H9 (cell line): ENCODE measurements around the gene GPHN. TPM values are rescaled to one million over a fixed set of nuclear protein-coding genes. Genes with fewer than 3 reads are reported as not detected.

Source experiments
- DNase-seq: peaks from one replicate; pipeline ENCODE4 v3.0.0-alpha.2; 2017
- H2AFZ ChIP-seq: one replicate; pipeline ENCODE4 v1.6.1; 2013; ENCODE audit warnings: mild to moderate bottlenecking, low read length, control low read depth, moderate library complexity
- H2AK5ac ChIP-seq: 2 replicates; pipeline ENCODE4 v1.6.1; 2013; ENCODE audit warnings: low read length, control low read depth, mixed read lengths; ENCODE audit not compliant: insufficient read length
- H2BK120ac ChIP-seq: one replicate; pipeline ENCODE4 v1.6.1; 2013; ENCODE audit warnings: low read depth, mild to moderate bottlenecking, low read length, control low read depth, inconsistent platforms; ENCODE audit not compliant: poor library complexity, severe bottlenecking
- H2BK12ac ChIP-seq: 2 replicates; pipeline ENCODE4 v1.6.1; 2013; ENCODE audit warnings: low read length, control low read depth, mixed read lengths, low read depth; ENCODE audit not compliant: insufficient read length
- H2BK15ac ChIP-seq: 2 replicates; pipeline ENCODE4 v1.6.1; 2013; ENCODE audit warnings: low read depth, low read length, control low read depth
- H2BK20ac ChIP-seq: one replicate; pipeline ENCODE4 v1.6.1; 2013; ENCODE audit warnings: low read depth, mild to moderate bottlenecking, low read length, control low read depth, inconsistent platforms; ENCODE audit not compliant: poor library complexity, severe bottlenecking
- H2BK5ac ChIP-seq: 2 replicates; pipeline ENCODE4 v1.6.1; 2013; ENCODE audit warnings: low read length, control low read depth, mixed read lengths; ENCODE audit not compliant: insufficient read length
- H3K14ac ChIP-seq: 2 replicates; pipeline ENCODE4 v1.6.1; 2013; ENCODE audit warnings: low read length, control low read depth; ENCODE audit not compliant: insufficient read depth
- H3K18ac ChIP-seq: 2 replicates; pipeline ENCODE4 v1.6.1; 2013; ENCODE audit warnings: low read depth, mild to moderate bottlenecking, mixed read lengths, low read length, control low read depth; ENCODE audit not compliant: insufficient read length
- H3K23ac ChIP-seq: 2 replicates; pipeline ENCODE4 v1.6.1; 2013; ENCODE audit warnings: low read length, control low read depth, mixed read lengths, low read depth; ENCODE audit not compliant: insufficient read length
- H3K23me2 ChIP-seq: 2 replicates; pipeline ENCODE4 v1.6.1; 2013; ENCODE audit warnings: low read depth, mild to moderate bottlenecking, mixed read lengths, low read length, control low read depth; ENCODE audit not compliant: insufficient read length, poor library complexity, severe bottlenecking
- H3K27ac ChIP-seq: 2 replicates; pipeline ENCODE4 v1.5.1; 2013; ENCODE audit warnings: low read length, control low read depth, mixed read lengths, low read depth; ENCODE audit not compliant: insufficient read length
- H3K27me3 ChIP-seq: 2 replicates; pipeline ENCODE4 v1.6.1; 2013; ENCODE audit warnings: low read length, control low read depth, inconsistent platforms; ENCODE audit not compliant: insufficient read depth
- H3K4ac ChIP-seq: 2 replicates; pipeline ENCODE4 v1.6.1; 2013; ENCODE audit warnings: low read depth, mild to moderate bottlenecking, control low read depth, inconsistent platforms, low read length, moderate library complexity
- H3K4me1 ChIP-seq: 2 replicates; pipeline ENCODE4 v1.6.1; 2013; ENCODE audit warnings: low read length, control low read depth, inconsistent platforms; ENCODE audit not compliant: insufficient read depth
- H3K4me2 ChIP-seq: 2 replicates; pipeline ENCODE4 v1.6.1; 2013; ENCODE audit warnings: low read length, control low read depth, mixed read lengths; ENCODE audit not compliant: insufficient read length, insufficient read depth
- H3K56ac ChIP-seq: 2 replicates; pipeline ENCODE4 v1.6.1; 2013; ENCODE audit warnings: low read depth, mild to moderate bottlenecking, mixed read lengths, low read length, control low read depth; ENCODE audit not compliant: insufficient read length
- H3K79me1 ChIP-seq: 2 replicates; pipeline ENCODE4 v1.6.1; 2013; ENCODE audit warnings: low read depth, mild to moderate bottlenecking, moderate library complexity, low read length, control low read depth, inconsistent platforms; ENCODE audit not compliant: insufficient read depth, poor library complexity, severe bottlenecking
- H3K79me2 ChIP-seq: 2 replicates; pipeline ENCODE4 v1.6.1; 2013; ENCODE audit warnings: low read length, control low read depth, inconsistent platforms; ENCODE audit not compliant: insufficient read depth
- H3K9ac ChIP-seq: 2 replicates; pipeline ENCODE4 v1.6.1; 2013; ENCODE audit warnings: low read length, control low read depth, mixed read lengths; ENCODE audit not compliant: insufficient read length; ENCODE audit errors: extremely low read depth
- H3K9me3 ChIP-seq: one replicate; pipeline ENCODE4 v1.6.1; 2013; ENCODE audit warnings: low read depth, low read length, inconsistent platforms; ENCODE audit not compliant: control insufficient read depth
- H3T11ph ChIP-seq: one replicate; pipeline ENCODE4 v1.6.1; 2013; ENCODE audit warnings: mild to moderate bottlenecking, low read length, control low read depth, inconsistent platforms
- H4K20me1 ChIP-seq: one replicate; pipeline ENCODE4 v1.6.1; 2013; ENCODE audit not compliant: control insufficient read depth, insufficient read length, insufficient read depth
- H4K5ac ChIP-seq: 2 replicates; pipeline ENCODE4 v1.6.1; 2013; ENCODE audit warnings: low read depth, mild to moderate bottlenecking, mixed read lengths, low read length, control low read depth; ENCODE audit not compliant: insufficient read length
- H4K8ac ChIP-seq: replicated peaks from 2 replicates; pipeline ENCODE4 v1.6.1; 2013; ENCODE audit warnings: low read length, control low read depth, mixed read lengths, low read depth; ENCODE audit not compliant: insufficient read length
- H4K91ac ChIP-seq: 2 replicates; pipeline ENCODE4 v1.6.1; 2013; ENCODE audit warnings: low read depth, mild to moderate bottlenecking, moderate library complexity, mixed read lengths, low read length, control low read depth; ENCODE audit not compliant: insufficient read length
- H3K27ac Mint-ChIP-seq, 3 experiments: 2 replicates in 2 of 3; 3 replicates in 1 of 3; pipeline ENCODE4 v1.8.0; 2020 to 2021; ENCODE audit warnings: mixed read lengths in 3 of 3, mild to moderate bottlenecking in 1 of 3, moderate library complexity in 1 of 3
- H3K27me3 Mint-ChIP-seq: 2 replicates; pipeline ENCODE4 v1.8.0; 2021; ENCODE audit warnings: low read depth, mild to moderate bottlenecking, moderate library complexity, mixed read lengths
- H3K36me3 Mint-ChIP-seq, 3 experiments: 2 replicates in 2 of 3; 3 replicates in 1 of 3; pipeline ENCODE4 v1.8.0; 2020 to 2021; ENCODE audit warnings: low read depth in 3 of 3, mixed read lengths in 3 of 3; ENCODE audit not compliant: insufficient read depth in 1 of 3
- H3K4me1 Mint-ChIP-seq, 2 experiments: 2 replicates each; pipeline ENCODE4 v1.8.0; 2020; ENCODE audit warnings: mixed read lengths in 2 of 2
- H3K4me3 Mint-ChIP-seq, 2 experiments: 2 replicates in 1 of 2; 3 replicates in 1 of 2; pipeline ENCODE4 v1.8.0; 2020 to 2021; ENCODE audit warnings: mild to moderate bottlenecking in 2 of 2, mixed read lengths in 2 of 2, moderate library complexity in 1 of 2
- H3K9me3 Mint-ChIP-seq, 2 experiments: 2 replicates in 1 of 2; 3 replicates in 1 of 2; pipeline ENCODE4 v1.8.0; 2020; ENCODE audit warnings: mild to moderate bottlenecking in 2 of 2, mixed read lengths in 2 of 2, moderate library complexity in 1 of 2
- WGBS: extraction: QIAGEN DNeasy Blood & Tissue Kit; methylation state at CpG from one replicate; pipeline ENCODE4 v1.1.7; 2013; ENCODE audit warnings: missing lambda C conversion rate, low lambda C conversion rate, mixed read lengths; ENCODE audit not compliant: insufficient read length; ENCODE audit errors: extremely low coverage; 5-methylcytosine and 5-hydroxymethylcytosine counted together
- total RNA-seq: library from RNA; stranded (reverse); gene quantifications from 2 replicates; pipeline ENCODE4 v1.2.1, GENCODE V29; 2021
- TF ChIP-seq, protein P1 (sequence below): fragments of 200-600 bp; sonication (generic); conservative IDR thresholded peaks from 3 replicates; pipeline ENCODE4 v1.8.0; 2021; ENCODE audit warnings: antibody characterized with exemption, mild to moderate bottlenecking

The GPHN gene
- total RNA-seq, 1 experiment from 2014 or later: 16.1 TPM

DNA sequence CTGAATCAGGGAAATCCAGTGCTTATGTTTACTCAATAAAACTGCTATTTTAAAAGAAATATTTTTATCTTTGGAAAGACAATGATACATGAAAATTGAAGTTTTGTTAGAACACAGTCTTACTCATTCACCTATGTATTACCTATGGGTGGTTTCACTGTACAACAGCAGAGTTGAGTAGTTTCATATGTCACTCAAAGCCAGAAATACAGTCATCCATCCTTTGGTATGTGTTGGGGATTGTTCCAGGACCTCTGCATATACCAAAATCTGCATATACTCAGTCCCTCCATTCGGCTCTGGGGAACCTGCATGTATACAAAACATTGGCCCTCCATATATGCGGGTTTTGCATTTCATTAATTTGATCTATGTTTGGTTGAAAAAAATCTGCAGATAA, 190.6 kb downstream of the GPHN start:
- Histone ChIP-seq H4K20me1 (no peaks in the 10 kb centered on the region), H3K9me3 (no peaks in the 10 kb centered on the region), H4K8ac (no peak overlapping the region), H3K27ac (no peak overlapping the region), H3K14ac (no peak overlapping the region), H3K9ac (no peak overlapping the region), H3K18ac (no peak overlapping the region), H3K79me2 (no peaks in the 10 kb centered on the region), H3K23me2 (no peaks in the 10 kb centered on the region), H2BK5ac (no peak overlapping the region), H3K4me2 (no peak overlapping the region), H2BK20ac (no peak overlapping the region), H3K27me3 (no peaks in the 10 kb centered on the region), H2BK15ac (no peak overlapping the region), H2BK120ac (no peak overlapping the region), H3K79me1 (no peaks in the 10 kb centered on the region), H3K4me1 (no peaks in the 10 kb centered on the region), H3T11ph (no peak overlapping the region), H3K23ac (no peak overlapping the region), H2AK5ac (no peak overlapping the region), H4K5ac (no peak overlapping the region), H3K56ac (no peak overlapping the region), H2AFZ (no peak overlapping the region), H3K4ac (no peak overlapping the region), H2BK12ac (no peak overlapping the region), H4K91ac (no peak overlapping the region)
- WGBS: no CpG with 5 or more reads among the region's 2 CpGs
- TF ChIP-seq, protein P1, sequence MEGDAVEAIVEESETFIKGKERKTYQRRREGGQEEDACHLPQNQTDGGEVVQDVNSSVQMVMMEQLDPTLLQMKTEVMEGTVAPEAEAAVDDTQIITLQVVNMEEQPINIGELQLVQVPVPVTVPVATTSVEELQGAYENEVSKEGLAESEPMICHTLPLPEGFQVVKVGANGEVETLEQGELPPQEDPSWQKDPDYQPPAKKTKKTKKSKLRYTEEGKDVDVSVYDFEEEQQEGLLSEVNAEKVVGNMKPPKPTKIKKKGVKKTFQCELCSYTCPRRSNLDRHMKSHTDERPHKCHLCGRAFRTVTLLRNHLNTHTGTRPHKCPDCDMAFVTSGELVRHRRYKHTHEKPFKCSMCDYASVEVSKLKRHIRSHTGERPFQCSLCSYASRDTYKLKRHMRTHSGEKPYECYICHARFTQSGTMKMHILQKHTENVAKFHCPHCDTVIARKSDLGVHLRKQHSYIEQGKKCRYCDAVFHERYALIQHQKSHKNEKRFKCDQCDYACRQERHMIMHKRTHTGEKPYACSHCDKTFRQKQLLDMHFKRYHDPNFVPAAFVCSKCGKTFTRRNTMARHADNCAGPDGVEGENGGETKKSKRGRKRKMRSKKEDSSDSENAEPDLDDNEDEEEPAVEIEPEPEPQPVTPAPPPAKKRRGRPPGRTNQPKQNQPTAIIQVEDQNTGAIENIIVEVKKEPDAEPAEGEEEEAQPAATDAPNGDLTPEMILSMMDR: no peak
- DNase-seq: no peak
- H3K9me3 Mint-ChIP-seq: peaks cover 0 to 7% of the 10 kb centered on the region in 2 experiments; a peak in 4 of 5 replicates
- no peaks in the 10 kb centered on the region for H3K27me3 Mint-ChIP-seq
- no peaks in the 10 kb centered on the region; a peak in 1 of 4 replicates for H3K4me1 Mint-ChIP-seq
- no peak overlapping the region for H3K27ac Mint-ChIP-seq
- peaks cover 8 to 10% (median 10%) of the 10 kb centered on the region in 3 experiments for H3K36me3 Mint-ChIP-seq
- H3K4me3 Mint-ChIP-seq: no peak overlapping the region
